HL-60 (cell line): ENCODE measurements around the gene B4GAT1.
"Not testable (repeated sequence)": the region's sequence is repeated elsewhere in the genome, so short reads cannot be mapped to it uniquely, and the experiment has no call there.

ENCODE experiments used
- GABPA ChIP-seq: IDR thresholded peaks from 2 replicates; pipeline ENCODE4 v1.6.1; 2012; ENCODE audit warnings: low read depth
- POLR2AphosphoS5 ChIP-seq: IDR thresholded peaks from 2 replicates; pipeline ENCODE4 v1.6.1; 2012; ENCODE audit warnings: low read depth
- SPI1 ChIP-seq: IDR thresholded peaks from 2 replicates; pipeline ENCODE4 v1.6.1; 2012; ENCODE audit warnings: low read depth, mild to moderate bottlenecking, borderline replicate concordance
- TF ChIP-seq, protein P1 (sequence below): IDR thresholded peaks from one replicate; pipeline ENCODE4 v1.5.1; 2011; ENCODE audit warnings: low read length, control low read depth, inconsistent platforms; ENCODE audit not compliant: insufficient read depth
- TF ChIP-seq, protein P2 (sequence below): IDR thresholded peaks from 2 replicates; pipeline ENCODE4 v1.6.1; 2012; ENCODE audit warnings: low read depth; ENCODE audit not compliant: insufficient replicate concordance

DNA sequence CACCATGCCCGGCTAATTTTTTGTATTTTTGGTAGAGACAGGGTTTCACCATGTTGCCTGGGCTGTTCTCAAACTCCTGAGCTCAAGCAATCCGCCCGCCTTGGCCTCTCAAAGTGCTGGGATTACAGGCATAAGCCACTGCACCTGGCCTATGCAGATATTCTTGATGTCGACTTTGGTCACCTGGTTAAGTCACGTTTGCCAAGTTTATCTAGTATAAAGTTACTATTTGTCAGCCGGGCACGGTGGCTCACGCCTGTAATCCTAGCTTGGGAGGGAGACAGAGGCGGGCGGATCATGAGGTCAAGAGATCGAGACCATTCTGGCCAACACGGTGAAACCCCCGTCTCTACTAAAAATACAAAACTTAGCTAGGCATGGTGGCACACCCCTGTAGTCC, 36.9 kb upstream of the B4GAT1 start:
- TF ChIP-seq, protein P1, sequence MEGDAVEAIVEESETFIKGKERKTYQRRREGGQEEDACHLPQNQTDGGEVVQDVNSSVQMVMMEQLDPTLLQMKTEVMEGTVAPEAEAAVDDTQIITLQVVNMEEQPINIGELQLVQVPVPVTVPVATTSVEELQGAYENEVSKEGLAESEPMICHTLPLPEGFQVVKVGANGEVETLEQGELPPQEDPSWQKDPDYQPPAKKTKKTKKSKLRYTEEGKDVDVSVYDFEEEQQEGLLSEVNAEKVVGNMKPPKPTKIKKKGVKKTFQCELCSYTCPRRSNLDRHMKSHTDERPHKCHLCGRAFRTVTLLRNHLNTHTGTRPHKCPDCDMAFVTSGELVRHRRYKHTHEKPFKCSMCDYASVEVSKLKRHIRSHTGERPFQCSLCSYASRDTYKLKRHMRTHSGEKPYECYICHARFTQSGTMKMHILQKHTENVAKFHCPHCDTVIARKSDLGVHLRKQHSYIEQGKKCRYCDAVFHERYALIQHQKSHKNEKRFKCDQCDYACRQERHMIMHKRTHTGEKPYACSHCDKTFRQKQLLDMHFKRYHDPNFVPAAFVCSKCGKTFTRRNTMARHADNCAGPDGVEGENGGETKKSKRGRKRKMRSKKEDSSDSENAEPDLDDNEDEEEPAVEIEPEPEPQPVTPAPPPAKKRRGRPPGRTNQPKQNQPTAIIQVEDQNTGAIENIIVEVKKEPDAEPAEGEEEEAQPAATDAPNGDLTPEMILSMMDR = not testable (repeated sequence)
- TF ChIP-seq POLR2AphosphoS5, SPI1, GABPA: not testable (repeated sequence)
- TF ChIP-seq, protein P2, sequence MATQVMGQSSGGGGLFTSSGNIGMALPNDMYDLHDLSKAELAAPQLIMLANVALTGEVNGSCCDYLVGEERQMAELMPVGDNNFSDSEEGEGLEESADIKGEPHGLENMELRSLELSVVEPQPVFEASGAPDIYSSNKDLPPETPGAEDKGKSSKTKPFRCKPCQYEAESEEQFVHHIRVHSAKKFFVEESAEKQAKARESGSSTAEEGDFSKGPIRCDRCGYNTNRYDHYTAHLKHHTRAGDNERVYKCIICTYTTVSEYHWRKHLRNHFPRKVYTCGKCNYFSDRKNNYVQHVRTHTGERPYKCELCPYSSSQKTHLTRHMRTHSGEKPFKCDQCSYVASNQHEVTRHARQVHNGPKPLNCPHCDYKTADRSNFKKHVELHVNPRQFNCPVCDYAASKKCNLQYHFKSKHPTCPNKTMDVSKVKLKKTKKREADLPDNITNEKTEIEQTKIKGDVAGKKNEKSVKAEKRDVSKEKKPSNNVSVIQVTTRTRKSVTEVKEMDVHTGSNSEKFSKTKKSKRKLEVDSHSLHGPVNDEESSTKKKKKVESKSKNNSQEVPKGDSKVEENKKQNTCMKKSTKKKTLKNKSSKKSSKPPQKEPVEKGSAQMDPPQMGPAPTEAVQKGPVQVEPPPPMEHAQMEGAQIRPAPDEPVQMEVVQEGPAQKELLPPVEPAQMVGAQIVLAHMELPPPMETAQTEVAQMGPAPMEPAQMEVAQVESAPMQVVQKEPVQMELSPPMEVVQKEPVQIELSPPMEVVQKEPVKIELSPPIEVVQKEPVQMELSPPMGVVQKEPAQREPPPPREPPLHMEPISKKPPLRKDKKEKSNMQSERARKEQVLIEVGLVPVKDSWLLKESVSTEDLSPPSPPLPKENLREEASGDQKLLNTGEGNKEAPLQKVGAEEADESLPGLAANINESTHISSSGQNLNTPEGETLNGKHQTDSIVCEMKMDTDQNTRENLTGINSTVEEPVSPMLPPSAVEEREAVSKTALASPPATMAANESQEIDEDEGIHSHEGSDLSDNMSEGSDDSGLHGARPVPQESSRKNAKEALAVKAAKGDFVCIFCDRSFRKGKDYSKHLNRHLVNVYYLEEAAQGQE = not testable (repeated sequence)
